Measurements from ENCODE around the gene EDAR.

GRCh38 chr2:108950369-108951135 lies 38.5 kb downstream of the EDAR start:
- no peak for TF ChIP-seq ELF4 (IDR thresholded peaks at IDR 0.05)
- no peak for TF ChIP-seq PKNOX1 (IDR thresholded peaks at IDR 0.05)
- no peak for TF ChIP-seq ARNT (IDR thresholded peaks at IDR 0.05)
